ENCODE measurements around the gene AJUBA. TPM values are rescaled to one million over a fixed set of nuclear protein-coding genes. Genes with fewer than 3 reads are reported as not detected.

The AJUBA gene
- total RNA-seq, 1 experiment from 2014 or later = 28.8 TPM

- no peak overlapping the region for H3K27ac Mint-ChIP-seq
- POLR2A ChIA-PET = no interaction called here
- H3K9me3 Mint-ChIP-seq = no peaks in the 10 kb centered on the region
- no peak overlapping the region for H3K4me3 Mint-ChIP-seq
- no peak for TF ChIP-seq ATF1 (CRISPR knock-in tag; IDR thresholded peaks at IDR 0.05)
- no peak for TF ChIP-seq ETV6 (CRISPR knock-in tag; IDR thresholded peaks at IDR 0.05)
- no peak for TF ChIP-seq MXD4 (CRISPR knock-in tag; IDR thresholded peaks at IDR 0.05; ENCODE audit: borderline replicate concordance)
- TF ChIP-seq ZNF396 (CRISPR knock-in tag; IDR thresholded peaks at IDR 0.05; ENCODE audit: borderline replicate concordance) = no peak
- no peak for TF ChIP-seq FOXP4 (CRISPR knock-in tag; IDR thresholded peaks at IDR 0.05)
- H3K4me1 Mint-ChIP-seq = peaks cover 7% of the 10 kb centered on the region
- ATAC-seq (no peak), DNase-seq (ENCODE audit: low spot score) (no peak)
- no peaks in the 10 kb centered on the region for H3K27me3 Mint-ChIP-seq (ENCODE audit: low read depth)
- CTCF ChIA-PET = no interaction called here
- peaks cover 60% of the 10 kb centered on the region for H3K36me3 Mint-ChIP-seq
These were observed 56.8 kb downstream of the AJUBA start for GRCh38 chr14:22925513-22925912.

GRCh38 chr14:22923746-22924145, 58.6 kb downstream of the AJUBA start:
- H3K36me3 Mint-ChIP-seq = peaks cover 64% of the 10 kb centered on the region
- CTCF ChIA-PET = no interaction called here
- no peak overlapping the region for H3K27ac Mint-ChIP-seq

GRCh38 chr14:22922294-22922693, 60.1 kb downstream of the AJUBA start:
- Mint-ChIP-seq H3K36me3 (peaks cover 67% of the 10 kb centered on the region), H3K9me3 (no peaks in the 10 kb centered on the region), H3K27me3 (ENCODE audit: low read depth) (peaks cover 2% of the 10 kb centered on the region; the same call in 1 of the 2 replicates), H3K27ac (no peak overlapping the region), H3K4me1 (peaks cover 17% of the 10 kb centered on the region), H3K4me3 (no peak overlapping the region)
- ChIA-PET POLR2A (no interaction called here), CTCF (no interaction called here)
- ATAC-seq (no peak), DNase-seq (ENCODE audit: low spot score) (no peak)
- no peak for TF ChIP-seq TP53 (CRISPR knock-in tag; IDR thresholded peaks at IDR 0.05)
- no peak for TF ChIP-seq ZNF138 (CRISPR knock-in tag; conservative IDR thresholded peaks at IDR 0.05)
- no peak for TF ChIP-seq FOXK1 (CRISPR knock-in tag; IDR thresholded peaks at IDR 0.05)
- TF ChIP-seq, protein P1, sequence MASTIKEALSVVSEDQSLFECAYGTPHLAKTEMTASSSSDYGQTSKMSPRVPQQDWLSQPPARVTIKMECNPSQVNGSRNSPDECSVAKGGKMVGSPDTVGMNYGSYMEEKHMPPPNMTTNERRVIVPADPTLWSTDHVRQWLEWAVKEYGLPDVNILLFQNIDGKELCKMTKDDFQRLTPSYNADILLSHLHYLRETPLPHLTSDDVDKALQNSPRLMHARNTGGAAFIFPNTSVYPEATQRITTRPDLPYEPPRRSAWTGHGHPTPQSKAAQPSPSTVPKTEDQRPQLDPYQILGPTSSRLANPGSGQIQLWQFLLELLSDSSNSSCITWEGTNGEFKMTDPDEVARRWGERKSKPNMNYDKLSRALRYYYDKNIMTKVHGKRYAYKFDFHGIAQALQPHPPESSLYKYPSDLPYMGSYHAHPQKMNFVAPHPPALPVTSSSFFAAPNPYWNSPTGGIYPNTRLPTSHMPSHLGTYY (CRISPR knock-in tag; IDR thresholded peaks at IDR 0.05) = no peak
- no peak for TF ChIP-seq MYBL2 (CRISPR knock-in tag; IDR thresholded peaks at IDR 0.05)
- TF ChIP-seq E2F4 (CRISPR knock-in tag; IDR thresholded peaks at IDR 0.05; ENCODE audit: borderline replicate concordance, low read depth) = no peak

More at GRCh38 chr14:22923746-22924145, 58.6 kb downstream of the AJUBA start:
- no peak for DNase-seq (ENCODE audit: low spot score)
- H3K9me3 Mint-ChIP-seq = no peaks in the 10 kb centered on the region
- H3K27me3 Mint-ChIP-seq (ENCODE audit: low read depth) = peaks cover 2% of the 10 kb centered on the region; the same call in 1 of the 2 replicates
- ATAC-seq = no peak
- TF ChIP-seq ZSCAN18 (CRISPR knock-in tag; IDR thresholded peaks at IDR 0.05) (no peak), SMAD3 (CRISPR knock-in tag; IDR thresholded peaks at IDR 0.05; ENCODE audit: borderline replicate concordance) (no peak), SP1 (CRISPR knock-in tag; conservative IDR thresholded peaks at IDR 0.05) (no peak), OVOL2 (CRISPR knock-in tag; IDR thresholded peaks at IDR 0.05; ENCODE audit: borderline replicate concordance) (no peak), NFE2L1 (CRISPR knock-in tag; IDR thresholded peaks at IDR 0.05) (no peak), ZNF281 (CRISPR knock-in tag; IDR thresholded peaks at IDR 0.05) (no peak), ZNF263 (CRISPR knock-in tag; IDR thresholded peaks at IDR 0.05; ENCODE audit: low read depth) (no peak), MXD4 (CRISPR knock-in tag; IDR thresholded peaks at IDR 0.05; ENCODE audit: borderline replicate concordance) (no peak)
- TF ChIP-seq, protein P2, sequence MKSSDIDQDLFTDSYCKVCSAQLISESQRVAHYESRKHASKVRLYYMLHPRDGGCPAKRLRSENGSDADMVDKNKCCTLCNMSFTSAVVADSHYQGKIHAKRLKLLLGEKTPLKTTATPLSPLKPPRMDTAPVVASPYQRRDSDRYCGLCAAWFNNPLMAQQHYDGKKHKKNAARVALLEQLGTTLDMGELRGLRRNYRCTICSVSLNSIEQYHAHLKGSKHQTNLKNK (CRISPR knock-in tag; IDR thresholded peaks at IDR 0.05) = no peak
- POLR2A ChIA-PET = no interaction called here
- no peak overlapping the region for H3K4me3 Mint-ChIP-seq
- peaks cover 16% of the 10 kb centered on the region for H3K4me1 Mint-ChIP-seq

Data from WTC11 (cell line).